H9 (cell line): ENCODE results near the gene CALCR. TPM values are rescaled to one million over a fixed set of nuclear protein-coding genes. Genes with fewer than 3 reads are reported as not detected.

Experiments
- DNase-seq: peaks from one replicate; pipeline ENCODE4 v3.0.0-alpha.2; 2017
- H2AFZ ChIP-seq: one replicate; pipeline ENCODE4 v1.6.1; 2013; ENCODE audit warnings: mild to moderate bottlenecking, low read length, control low read depth, moderate library complexity
- H2AK5ac ChIP-seq: 2 replicates; pipeline ENCODE4 v1.6.1; 2013; ENCODE audit warnings: low read length, control low read depth, mixed read lengths; ENCODE audit not compliant: insufficient read length
- H2BK120ac ChIP-seq: one replicate; pipeline ENCODE4 v1.6.1; 2013; ENCODE audit warnings: low read depth, mild to moderate bottlenecking, low read length, control low read depth, inconsistent platforms; ENCODE audit not compliant: poor library complexity, severe bottlenecking
- H2BK12ac ChIP-seq: 2 replicates; pipeline ENCODE4 v1.6.1; 2013; ENCODE audit warnings: low read length, control low read depth, mixed read lengths, low read depth; ENCODE audit not compliant: insufficient read length
- H2BK15ac ChIP-seq: 2 replicates; pipeline ENCODE4 v1.6.1; 2013; ENCODE audit warnings: low read depth, low read length, control low read depth
- H2BK20ac ChIP-seq: one replicate; pipeline ENCODE4 v1.6.1; 2013; ENCODE audit warnings: low read depth, mild to moderate bottlenecking, low read length, control low read depth, inconsistent platforms; ENCODE audit not compliant: poor library complexity, severe bottlenecking
- H2BK5ac ChIP-seq: 2 replicates; pipeline ENCODE4 v1.6.1; 2013; ENCODE audit warnings: low read length, control low read depth, mixed read lengths; ENCODE audit not compliant: insufficient read length
- H3K14ac ChIP-seq: 2 replicates; pipeline ENCODE4 v1.6.1; 2013; ENCODE audit warnings: low read length, control low read depth; ENCODE audit not compliant: insufficient read depth
- H3K18ac ChIP-seq: 2 replicates; pipeline ENCODE4 v1.6.1; 2013; ENCODE audit warnings: low read depth, mild to moderate bottlenecking, mixed read lengths, low read length, control low read depth; ENCODE audit not compliant: insufficient read length
- H3K23ac ChIP-seq: 2 replicates; pipeline ENCODE4 v1.6.1; 2013; ENCODE audit warnings: low read length, control low read depth, mixed read lengths, low read depth; ENCODE audit not compliant: insufficient read length
- H3K23me2 ChIP-seq: 2 replicates; pipeline ENCODE4 v1.6.1; 2013; ENCODE audit warnings: low read depth, mild to moderate bottlenecking, mixed read lengths, low read length, control low read depth; ENCODE audit not compliant: insufficient read length, poor library complexity, severe bottlenecking
- H3K27ac ChIP-seq: 2 replicates; pipeline ENCODE4 v1.5.1; 2013; ENCODE audit warnings: low read length, control low read depth, mixed read lengths, low read depth; ENCODE audit not compliant: insufficient read length
- H3K27me3 ChIP-seq: 2 replicates; pipeline ENCODE4 v1.6.1; 2013; ENCODE audit warnings: low read length, control low read depth, inconsistent platforms; ENCODE audit not compliant: insufficient read depth
- H3K4ac ChIP-seq: 2 replicates; pipeline ENCODE4 v1.6.1; 2013; ENCODE audit warnings: low read depth, mild to moderate bottlenecking, control low read depth, inconsistent platforms, low read length, moderate library complexity
- H3K4me1 ChIP-seq: 2 replicates; pipeline ENCODE4 v1.6.1; 2013; ENCODE audit warnings: low read length, control low read depth, inconsistent platforms; ENCODE audit not compliant: insufficient read depth
- H3K4me2 ChIP-seq: 2 replicates; pipeline ENCODE4 v1.6.1; 2013; ENCODE audit warnings: low read length, control low read depth, mixed read lengths; ENCODE audit not compliant: insufficient read length, insufficient read depth
- H3K56ac ChIP-seq: 2 replicates; pipeline ENCODE4 v1.6.1; 2013; ENCODE audit warnings: low read depth, mild to moderate bottlenecking, mixed read lengths, low read length, control low read depth; ENCODE audit not compliant: insufficient read length
- H3K79me1 ChIP-seq: 2 replicates; pipeline ENCODE4 v1.6.1; 2013; ENCODE audit warnings: low read depth, mild to moderate bottlenecking, moderate library complexity, low read length, control low read depth, inconsistent platforms; ENCODE audit not compliant: insufficient read depth, poor library complexity, severe bottlenecking
- H3K79me2 ChIP-seq: 2 replicates; pipeline ENCODE4 v1.6.1; 2013; ENCODE audit warnings: low read length, control low read depth, inconsistent platforms; ENCODE audit not compliant: insufficient read depth
- H3K9ac ChIP-seq: 2 replicates; pipeline ENCODE4 v1.6.1; 2013; ENCODE audit warnings: low read length, control low read depth, mixed read lengths; ENCODE audit not compliant: insufficient read length; ENCODE audit errors: extremely low read depth
- H3K9me3 ChIP-seq: one replicate; pipeline ENCODE4 v1.6.1; 2013; ENCODE audit warnings: low read depth, low read length, inconsistent platforms; ENCODE audit not compliant: control insufficient read depth
- H3T11ph ChIP-seq: one replicate; pipeline ENCODE4 v1.6.1; 2013; ENCODE audit warnings: mild to moderate bottlenecking, low read length, control low read depth, inconsistent platforms
- H4K20me1 ChIP-seq: one replicate; pipeline ENCODE4 v1.6.1; 2013; ENCODE audit not compliant: control insufficient read depth, insufficient read length, insufficient read depth
- H4K5ac ChIP-seq: 2 replicates; pipeline ENCODE4 v1.6.1; 2013; ENCODE audit warnings: low read depth, mild to moderate bottlenecking, mixed read lengths, low read length, control low read depth; ENCODE audit not compliant: insufficient read length
- H4K8ac ChIP-seq: replicated peaks from 2 replicates; pipeline ENCODE4 v1.6.1; 2013; ENCODE audit warnings: low read length, control low read depth, mixed read lengths, low read depth; ENCODE audit not compliant: insufficient read length
- H4K91ac ChIP-seq: 2 replicates; pipeline ENCODE4 v1.6.1; 2013; ENCODE audit warnings: low read depth, mild to moderate bottlenecking, moderate library complexity, mixed read lengths, low read length, control low read depth; ENCODE audit not compliant: insufficient read length
- H3K27ac Mint-ChIP-seq, 3 experiments: 2 replicates in 2 of 3; 3 replicates in 1 of 3; pipeline ENCODE4 v1.8.0; 2020 to 2021; ENCODE audit warnings: mixed read lengths in 3 of 3, mild to moderate bottlenecking in 1 of 3, moderate library complexity in 1 of 3
- H3K27me3 Mint-ChIP-seq: 2 replicates; pipeline ENCODE4 v1.8.0; 2021; ENCODE audit warnings: low read depth, mild to moderate bottlenecking, moderate library complexity, mixed read lengths
- H3K36me3 Mint-ChIP-seq, 3 experiments: 2 replicates in 2 of 3; 3 replicates in 1 of 3; pipeline ENCODE4 v1.8.0; 2020 to 2021; ENCODE audit warnings: low read depth in 3 of 3, mixed read lengths in 3 of 3; ENCODE audit not compliant: insufficient read depth in 1 of 3
- H3K4me1 Mint-ChIP-seq, 2 experiments: 2 replicates each; pipeline ENCODE4 v1.8.0; 2020; ENCODE audit warnings: mixed read lengths in 2 of 2
- H3K4me3 Mint-ChIP-seq, 2 experiments: 2 replicates in 1 of 2; 3 replicates in 1 of 2; pipeline ENCODE4 v1.8.0; 2020 to 2021; ENCODE audit warnings: mild to moderate bottlenecking in 2 of 2, mixed read lengths in 2 of 2, moderate library complexity in 1 of 2
- H3K9me3 Mint-ChIP-seq, 2 experiments: 2 replicates in 1 of 2; 3 replicates in 1 of 2; pipeline ENCODE4 v1.8.0; 2020; ENCODE audit warnings: mild to moderate bottlenecking in 2 of 2, mixed read lengths in 2 of 2, moderate library complexity in 1 of 2
- CTCF ChIP-seq: fragments of 200-600 bp; sonication (generic); conservative IDR thresholded peaks from 3 replicates; pipeline ENCODE4 v1.8.0; 2021; ENCODE audit warnings: antibody characterized with exemption, mild to moderate bottlenecking
- WGBS: extraction: QIAGEN DNeasy Blood & Tissue Kit; methylation state at CpG from one replicate; pipeline ENCODE4 v1.1.7; 2013; ENCODE audit warnings: missing lambda C conversion rate, low lambda C conversion rate, mixed read lengths; ENCODE audit not compliant: insufficient read length; ENCODE audit errors: extremely low coverage; 5-methylcytosine and 5-hydroxymethylcytosine counted together
- total RNA-seq: library from RNA; stranded (reverse); gene quantifications from 2 replicates; pipeline ENCODE4 v1.2.1, GENCODE V29; 2021

Gene CALCR
- total RNA-seq, 1 experiment from 2014 or later: 0.52 TPM

GRCh38 chr7:93551063-93551895 is 23.2 kb downstream of the CALCR start:
- Histone ChIP-seq H3K9ac (no peak overlapping the region), H3K14ac (no peak overlapping the region)

More at GRCh38 chr7:93551063-93551895, 23.2 kb downstream of the CALCR start:
- Histone ChIP-seq H3K4me2 (no peak overlapping the region), H3K79me1 (no peaks in the 10 kb centered on the region), H2BK20ac (no peak overlapping the region), H3K4me1 (no peaks in the 10 kb centered on the region), H3K4ac (no peak overlapping the region), H3T11ph (no peak overlapping the region), H3K79me2 (no peaks in the 10 kb centered on the region), H4K91ac (no peak overlapping the region), H3K27ac (no peak overlapping the region), H3K56ac (no peak overlapping the region), H2AK5ac (no peak overlapping the region), H3K23ac (no peak overlapping the region), H3K9me3 (no peaks in the 10 kb centered on the region), H4K5ac (no peak overlapping the region), H2BK5ac (no peak overlapping the region), H3K23me2 (no peaks in the 10 kb centered on the region), H2BK15ac (no peak overlapping the region), H4K20me1 (no peaks in the 10 kb centered on the region), H3K27me3 (no peaks in the 10 kb centered on the region), H4K8ac (no peak overlapping the region), H2BK120ac (no peak overlapping the region), H3K18ac (no peak overlapping the region), H2BK12ac (no peak overlapping the region), H2AFZ (no peak overlapping the region)
- H3K9me3 Mint-ChIP-seq: no peaks in the 10 kb centered on the region
- WGBS: no CpG with 5 or more reads among the region's 6 CpGs
- H3K4me3 Mint-ChIP-seq: no peak overlapping the region
- no peak overlapping the region for H3K27ac Mint-ChIP-seq
- H3K36me3 Mint-ChIP-seq: no peaks in the 10 kb centered on the region
- TF ChIP-seq CTCF: peak; percentile 79
- H3K4me1 Mint-ChIP-seq: peaks cover 4% of the 10 kb centered on the region in 2 experiments; a peak in 2 of 4 replicates
- no peak for DNase-seq
- no peaks in the 10 kb centered on the region for H3K27me3 Mint-ChIP-seq
